Inferior parietal cortex (tissue), 1 donor: ENCODE results near the gene CPNE6.

Source experiments
- DNase-seq: peaks from one replicate; pipeline ENCODE4 v3.0.0-alpha.2; 2016; ENCODE audit errors: extremely low spot score

Gene CPNE6

GRCh38 chr14:24054646-24055045, 16.7 kb upstream of the CPNE6 start:
- no peak for DNase-seq

DNA sequence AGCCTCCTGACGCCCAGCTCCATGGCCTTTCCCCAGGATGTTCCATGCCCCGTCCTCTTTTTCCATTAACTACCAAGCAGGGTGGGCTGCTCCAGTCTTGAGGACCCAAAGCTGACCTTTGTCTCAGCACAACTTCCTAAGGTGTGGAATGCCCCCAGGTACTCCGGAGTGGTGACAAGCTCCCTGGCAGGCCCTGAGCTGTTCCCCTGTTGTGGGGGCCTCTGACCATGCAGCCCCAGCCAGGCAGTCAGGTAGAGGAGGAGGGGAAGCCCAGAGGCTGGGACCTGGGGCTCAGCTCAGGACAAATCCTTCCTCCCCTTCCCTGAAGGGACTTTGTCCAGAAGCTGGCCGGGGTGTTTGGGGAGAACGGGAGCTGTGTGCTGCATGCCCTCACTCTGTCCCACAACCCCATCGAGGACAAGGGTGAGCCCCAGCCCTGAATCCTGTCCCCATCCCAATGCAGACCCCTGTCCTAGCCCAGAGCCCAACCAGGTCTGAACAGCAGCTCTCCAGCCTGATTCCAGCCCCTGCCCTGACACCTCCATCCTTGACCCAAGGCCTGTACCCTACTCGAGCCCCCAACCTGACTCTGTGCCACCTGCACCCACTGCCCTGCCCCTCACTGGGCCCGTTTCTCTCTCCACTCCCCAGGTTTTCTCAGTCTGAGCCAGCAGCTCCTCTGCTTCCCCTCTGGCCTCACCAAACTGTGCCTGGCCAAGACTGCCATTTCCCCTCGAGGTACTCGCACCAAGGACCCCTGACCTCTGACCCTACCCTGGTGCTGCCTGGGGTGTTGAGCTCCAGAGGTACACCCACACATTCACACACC, 15.2 kb upstream of the CPNE6 start:
- DNase-seq = no peak

DNA sequence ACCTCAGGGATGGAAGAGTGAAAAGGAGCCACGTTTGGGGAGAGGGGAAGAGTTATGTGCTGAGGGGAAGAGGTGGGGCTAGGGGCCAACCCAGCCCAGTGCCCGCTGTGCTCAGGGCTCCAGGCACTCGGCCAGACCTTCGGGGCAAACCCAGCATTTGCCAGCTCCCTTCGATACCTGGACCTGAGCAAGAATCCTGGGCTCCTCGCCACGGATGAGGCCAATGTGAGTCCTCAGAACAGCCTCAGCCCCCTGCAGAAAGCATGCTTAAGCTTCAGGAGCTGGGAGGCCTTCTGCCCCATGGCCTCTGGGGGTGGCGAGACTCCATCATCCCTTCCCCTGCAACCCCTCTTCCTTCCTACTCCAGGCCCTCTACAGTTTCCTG, 14.6 kb upstream of the CPNE6 start:
- DNase-seq = no peak

- no peak for DNase-seq
These were observed 14.1 kb upstream of the CPNE6 start for GRCh38 chr14:24057271-24057670.

DNA sequence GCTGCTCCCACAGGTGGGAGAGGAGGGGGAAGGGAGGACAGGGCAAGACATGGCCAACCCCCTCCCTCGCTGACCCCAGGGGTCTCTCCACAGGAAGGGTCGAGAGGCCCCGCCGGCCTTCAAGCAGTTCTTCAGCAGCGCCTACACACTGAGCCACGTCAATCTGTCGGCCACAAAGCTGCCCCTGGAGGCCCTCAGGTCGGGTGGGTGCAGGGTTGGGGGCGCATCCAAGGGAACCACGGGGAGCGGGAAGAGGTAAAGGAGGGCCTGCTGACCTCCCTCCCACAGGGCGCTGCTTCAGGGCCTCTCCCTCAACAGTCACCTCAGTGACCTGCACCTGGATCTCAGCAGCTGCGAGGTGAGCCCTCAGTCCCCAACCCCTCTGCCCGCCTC, 13.5 kb upstream of the CPNE6 start:
- no peak for DNase-seq

GRCh38 chr14:24058260-24058950, 13.0 kb upstream of the CPNE6 start:
- DNase-seq = peak; percentile 88

GRCh38 chr14:24058951-24059475, 12.3 kb upstream of the CPNE6 start:
- no peak for DNase-seq

DNA sequence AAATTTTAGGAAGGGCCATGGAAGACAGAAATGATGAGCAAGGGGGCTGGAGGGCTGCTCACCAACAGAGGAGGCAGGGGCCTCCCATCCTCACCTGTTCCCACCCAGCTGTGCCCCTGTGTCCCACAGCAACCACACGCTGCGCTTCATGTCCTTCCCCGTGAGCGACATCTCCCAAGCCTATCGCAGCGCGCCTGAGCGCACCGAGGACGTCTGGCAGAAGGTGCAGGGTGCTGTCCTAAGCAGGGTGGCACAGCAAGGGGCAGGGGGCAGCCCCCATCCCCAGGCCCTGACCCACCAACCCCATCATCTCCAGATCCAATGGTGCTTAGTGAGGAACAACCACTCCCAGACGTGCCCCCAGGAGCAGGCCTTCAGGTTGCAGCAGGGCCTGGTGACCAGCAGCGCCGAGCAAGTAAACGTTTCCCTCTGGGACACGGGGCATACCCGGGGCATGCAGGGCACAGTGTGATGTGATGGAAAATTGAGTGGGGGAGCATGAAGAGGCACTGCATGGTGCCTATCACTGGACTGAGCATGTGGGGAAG, 11.4 kb upstream of the CPNE6 start:
- no peak for DNase-seq

GRCh38 chr14:24060443-24060842, 10.9 kb upstream of the CPNE6 start:
- DNase-seq = no peak

DNA sequence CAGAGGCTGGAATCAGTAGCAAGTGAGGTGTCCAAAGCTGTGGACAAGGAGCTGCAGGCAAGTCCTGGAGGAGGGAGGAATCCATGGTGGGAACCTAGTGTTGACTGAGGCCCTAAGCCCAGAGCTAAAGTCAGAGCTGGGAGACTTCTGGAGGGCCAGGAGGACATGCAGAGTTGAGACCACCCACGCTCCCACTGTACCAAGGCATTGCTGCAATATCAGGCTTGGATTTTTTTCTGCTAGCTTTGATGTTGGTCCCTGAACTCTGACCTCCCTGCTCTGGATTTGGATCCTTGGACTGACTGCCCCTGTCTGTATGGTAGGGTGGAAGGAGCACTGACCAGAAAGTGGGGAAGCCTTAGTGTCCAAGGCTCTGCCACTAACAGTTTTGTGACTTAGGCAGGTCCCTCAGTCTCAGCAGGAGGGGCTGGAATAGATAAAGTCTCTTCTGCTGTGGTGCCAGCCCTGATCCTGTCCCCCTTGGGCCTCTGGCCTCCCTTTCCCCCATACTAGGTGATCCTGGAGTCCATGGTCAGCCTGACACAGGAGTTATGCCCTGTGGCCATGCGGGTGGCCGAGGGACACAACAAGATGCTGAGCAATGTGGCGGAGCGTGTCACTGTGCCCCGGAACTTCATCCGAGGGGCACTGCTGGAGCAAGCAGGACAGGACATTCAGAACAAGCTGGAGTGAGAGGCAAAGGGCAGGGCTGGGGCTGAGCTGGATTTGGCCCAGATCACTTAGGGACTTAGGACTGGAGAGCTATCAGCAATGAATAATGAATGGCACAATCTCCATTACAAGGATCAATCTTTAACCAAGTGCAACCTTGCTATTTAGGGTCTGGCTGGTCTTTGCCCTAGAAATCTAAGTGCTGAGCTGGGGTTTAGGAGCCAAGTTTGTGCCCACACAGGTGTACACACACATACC, 10.1 kb upstream of the CPNE6 start:
- DNase-seq = no peak

DNA sequence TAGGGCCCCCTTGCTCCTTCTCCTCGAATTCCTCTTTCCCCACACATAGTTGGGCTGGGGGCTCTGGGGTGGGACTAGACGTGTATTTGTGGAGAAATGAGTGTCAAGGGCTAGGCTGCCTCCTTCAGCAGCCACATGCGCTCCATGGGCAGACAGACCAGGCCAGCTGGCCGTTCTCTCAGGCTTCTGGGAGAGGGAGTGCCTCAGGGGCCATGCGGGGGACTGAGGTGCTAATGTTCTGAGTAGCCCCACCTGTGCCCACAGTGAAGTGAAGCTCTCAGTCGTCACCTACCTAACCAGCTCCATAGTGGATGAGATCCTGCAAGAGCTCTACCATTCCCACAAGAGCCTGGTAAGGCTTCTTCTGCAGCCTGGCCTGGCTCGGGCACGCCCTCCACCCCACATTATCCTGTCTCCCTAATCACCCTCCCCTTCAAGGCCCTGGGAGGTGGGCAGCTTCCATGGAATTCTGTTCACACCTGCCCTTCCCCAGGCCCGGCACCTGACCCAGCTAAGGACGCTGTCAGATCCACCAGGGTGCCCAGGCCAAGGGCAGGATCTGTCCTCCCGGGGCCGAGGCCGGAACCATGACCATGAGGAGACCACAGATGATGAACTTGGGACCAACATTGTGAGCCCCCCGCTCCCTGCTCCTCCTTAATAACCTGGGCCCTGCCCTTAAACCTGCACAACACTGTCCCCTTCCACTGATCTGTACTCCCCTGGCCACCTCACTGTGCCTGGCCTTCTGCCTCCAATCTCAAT, 9.0 kb upstream of the CPNE6 start:
- DNase-seq = no peak

GRCh38 chr14:24063263-24063836, 8.0 kb upstream of the CPNE6 start:
- DNase-seq = no peak

DNA sequence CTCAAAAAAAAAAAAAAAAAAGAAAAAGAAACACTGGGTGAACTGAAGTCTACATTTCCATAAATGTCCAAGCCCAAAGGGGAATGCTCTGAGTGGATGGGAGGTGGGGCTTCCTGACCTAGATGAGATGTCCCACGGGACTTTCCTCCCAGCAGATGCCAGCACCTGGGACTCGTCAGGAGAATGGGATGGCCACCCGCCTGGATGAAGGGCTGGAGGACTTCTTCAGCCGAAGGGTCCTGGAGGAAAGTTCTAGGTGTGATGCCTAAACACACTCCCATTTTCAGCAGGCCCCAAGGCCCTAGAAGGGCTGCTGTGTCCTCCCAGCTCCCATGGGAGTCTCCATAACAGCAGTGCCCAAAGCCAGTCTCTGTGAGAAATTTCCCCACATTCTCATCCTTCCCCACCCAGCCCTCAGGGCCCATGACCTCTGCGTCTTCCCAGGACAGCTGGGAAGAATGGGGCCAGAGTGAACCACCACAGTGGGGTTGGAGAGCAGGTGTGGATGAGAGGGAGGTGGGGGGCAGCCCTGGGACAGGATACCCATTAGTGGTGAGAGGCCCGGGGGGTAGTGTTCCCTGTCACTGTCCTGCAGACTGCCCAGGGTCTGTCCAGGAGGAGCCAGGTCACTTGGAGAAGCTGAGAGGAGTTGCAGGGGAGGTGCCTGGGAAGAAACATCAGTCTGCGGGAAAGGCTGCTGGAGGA, 7.1 kb upstream of the CPNE6 start:
- no peak for DNase-seq

- no peak for DNase-seq
These were observed 6.5 kb upstream of the CPNE6 start for GRCh38 chr14:24064856-24065255.

DNA sequence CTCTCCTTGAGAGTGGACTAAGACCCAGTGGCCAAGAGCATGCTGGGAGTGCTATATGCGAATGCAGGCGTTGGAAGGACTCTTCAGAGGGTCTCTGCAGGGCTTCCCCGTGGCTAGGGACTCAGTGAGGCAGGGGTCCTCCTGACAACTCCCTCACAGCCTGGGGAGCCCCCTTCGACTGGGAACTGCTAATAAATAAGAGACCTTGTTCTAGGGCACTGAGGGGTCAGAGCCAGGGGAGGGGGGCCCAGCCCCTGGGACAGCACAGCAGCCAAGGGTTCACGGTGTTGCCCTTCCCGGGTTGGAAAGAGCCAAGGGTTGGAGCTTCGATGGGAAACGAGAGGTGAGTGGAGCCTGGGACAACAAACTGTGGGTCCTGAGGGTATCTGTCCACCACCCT, 6.0 kb upstream of the CPNE6 start:
- no peak for DNase-seq

DNA sequence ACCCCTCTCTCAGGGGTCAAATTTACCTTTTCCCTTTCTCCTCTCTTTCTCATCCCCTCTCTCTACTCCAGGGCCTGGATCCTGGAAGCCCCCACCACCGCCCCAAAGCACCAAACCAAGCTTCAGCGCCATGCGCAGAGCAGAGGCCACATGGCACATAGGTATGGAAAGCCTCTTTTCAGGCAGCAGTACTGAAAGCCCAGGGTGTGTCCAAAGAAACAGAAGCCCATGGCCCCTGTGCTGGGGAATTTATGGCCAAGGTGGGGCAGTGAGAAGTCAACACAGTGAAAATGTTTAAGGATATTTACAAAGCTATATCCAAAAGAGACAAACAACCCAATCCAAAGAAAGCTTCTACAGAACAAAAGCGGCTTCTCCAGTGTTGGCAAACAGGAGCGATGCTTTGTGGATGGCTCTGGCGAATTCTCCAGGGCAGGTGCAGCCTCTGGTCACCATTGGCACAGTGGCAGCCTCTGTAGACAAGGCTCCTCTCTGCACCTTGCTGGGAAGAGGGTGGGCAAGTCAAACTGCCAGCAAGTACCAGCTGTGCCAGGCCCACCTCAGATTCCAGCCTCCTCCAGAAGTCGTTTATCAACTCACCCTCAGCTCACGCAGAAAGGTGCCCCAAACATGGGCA, 4.7 kb upstream of the CPNE6 start:
- DNase-seq = no peak

- no peak for DNase-seq
These were observed 4.0 kb upstream of the CPNE6 start for GRCh38 chr14:24067133-24068082.

GRCh38 chr14:24068711-24069410, 2.5 kb upstream of the CPNE6 start:
- no peak for DNase-seq
